Uterus (tissue), 2 donors: Measurements from ENCODE around the gene STRN3.

Experiments used
- POLR2A ChIP-seq, 2 donors: fragments of 450-650 bp; IDR thresholded peaks; one replicate each; pipeline ENCODE4 v1.6.1; 2016; ENCODE audit warnings: antibody characterized with exemption in 2 of 2, mild to moderate bottlenecking in 1 of 2, moderate library complexity in 1 of 2
- TF ChIP-seq, protein P1 (sequence below), 4 experiments: fragments of 200-600 bp in 2 of 4; fragments of 450-650 bp in 2 of 4; sonication (generic) in 2 of 4; IDR thresholded peaks; one replicate each; pipeline ENCODE4 v1.5.1; 2016 to 2019; ENCODE audit warnings: antibody characterized with exemption in 4 of 4, mild to moderate bottlenecking in 2 of 4, moderate library complexity in 1 of 4

DNA sequence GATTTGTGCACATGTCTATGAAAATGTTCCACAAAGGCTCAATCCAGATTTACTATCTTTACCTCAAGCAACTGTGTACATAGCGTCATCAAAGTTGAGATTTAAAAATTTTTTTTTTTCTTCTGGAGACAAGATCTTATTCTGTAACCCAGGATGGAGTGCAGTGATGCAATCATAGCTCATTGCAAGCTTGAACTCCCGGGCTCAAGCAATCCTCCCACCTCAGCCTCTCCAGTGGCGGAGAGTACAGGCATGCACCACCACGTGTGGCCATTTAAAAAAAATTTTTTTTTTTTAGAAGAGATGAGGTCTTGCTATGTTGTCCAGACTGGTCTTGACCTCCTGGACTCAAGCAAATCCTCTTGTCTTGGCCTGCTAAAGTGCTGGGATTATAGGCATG, 149.5 kb downstream of the STRN3 start:
- TF ChIP-seq, protein P1, sequence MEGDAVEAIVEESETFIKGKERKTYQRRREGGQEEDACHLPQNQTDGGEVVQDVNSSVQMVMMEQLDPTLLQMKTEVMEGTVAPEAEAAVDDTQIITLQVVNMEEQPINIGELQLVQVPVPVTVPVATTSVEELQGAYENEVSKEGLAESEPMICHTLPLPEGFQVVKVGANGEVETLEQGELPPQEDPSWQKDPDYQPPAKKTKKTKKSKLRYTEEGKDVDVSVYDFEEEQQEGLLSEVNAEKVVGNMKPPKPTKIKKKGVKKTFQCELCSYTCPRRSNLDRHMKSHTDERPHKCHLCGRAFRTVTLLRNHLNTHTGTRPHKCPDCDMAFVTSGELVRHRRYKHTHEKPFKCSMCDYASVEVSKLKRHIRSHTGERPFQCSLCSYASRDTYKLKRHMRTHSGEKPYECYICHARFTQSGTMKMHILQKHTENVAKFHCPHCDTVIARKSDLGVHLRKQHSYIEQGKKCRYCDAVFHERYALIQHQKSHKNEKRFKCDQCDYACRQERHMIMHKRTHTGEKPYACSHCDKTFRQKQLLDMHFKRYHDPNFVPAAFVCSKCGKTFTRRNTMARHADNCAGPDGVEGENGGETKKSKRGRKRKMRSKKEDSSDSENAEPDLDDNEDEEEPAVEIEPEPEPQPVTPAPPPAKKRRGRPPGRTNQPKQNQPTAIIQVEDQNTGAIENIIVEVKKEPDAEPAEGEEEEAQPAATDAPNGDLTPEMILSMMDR (IDR thresholded peaks at IDR 0.05), result no peak
- TF ChIP-seq POLR2A (IDR thresholded peaks at IDR 0.05), result no peak
